ENCODE measurements around the gene RANBP3L.

Gene RANBP3L

GRCh38 chr5:36217988-36218387 is 83.7 kb downstream of the RANBP3L start:
- Histone ChIP-seq H3K4me1 (ENCODE audit: low read length) (no peaks in the 10 kb centered on the region), H3K27ac (ENCODE audit: low read length) (no peak overlapping the region), H3K9ac (ENCODE audit: low read length) (no peak overlapping the region), H3K79me2 (ENCODE audit: low read length) (no peaks in the 10 kb centered on the region), H3F3A (ENCODE audit: insufficient read depth, low read length) (no peaks in the 10 kb centered on the region), H3K9me3 (replicated peaks; ENCODE audit: insufficient read depth, low read length) (no peaks in the 10 kb centered on the region), H3K36me3 (replicated peaks; ENCODE audit: insufficient read depth, low read length) (no peaks in the 10 kb centered on the region), H3K27me3 (replicated peaks; ENCODE audit: insufficient read depth, low read length) (no peaks in the 10 kb centered on the region), H3K4me2 (ENCODE audit: low read depth, low read length) (no peak overlapping the region), H4K20me1 (ENCODE audit: insufficient read depth, low read length) (no peaks in the 10 kb centered on the region), H2AFZ (ENCODE audit: low read length) (no peak overlapping the region), H3K9me2 (replicated peaks; ENCODE audit: insufficient read depth, low read length) (no peaks in the 10 kb centered on the region), H3K4me3 (ENCODE audit: low read length) (no peak overlapping the region)
- DNase-seq: no peak
- TF ChIP-seq, protein P1, sequence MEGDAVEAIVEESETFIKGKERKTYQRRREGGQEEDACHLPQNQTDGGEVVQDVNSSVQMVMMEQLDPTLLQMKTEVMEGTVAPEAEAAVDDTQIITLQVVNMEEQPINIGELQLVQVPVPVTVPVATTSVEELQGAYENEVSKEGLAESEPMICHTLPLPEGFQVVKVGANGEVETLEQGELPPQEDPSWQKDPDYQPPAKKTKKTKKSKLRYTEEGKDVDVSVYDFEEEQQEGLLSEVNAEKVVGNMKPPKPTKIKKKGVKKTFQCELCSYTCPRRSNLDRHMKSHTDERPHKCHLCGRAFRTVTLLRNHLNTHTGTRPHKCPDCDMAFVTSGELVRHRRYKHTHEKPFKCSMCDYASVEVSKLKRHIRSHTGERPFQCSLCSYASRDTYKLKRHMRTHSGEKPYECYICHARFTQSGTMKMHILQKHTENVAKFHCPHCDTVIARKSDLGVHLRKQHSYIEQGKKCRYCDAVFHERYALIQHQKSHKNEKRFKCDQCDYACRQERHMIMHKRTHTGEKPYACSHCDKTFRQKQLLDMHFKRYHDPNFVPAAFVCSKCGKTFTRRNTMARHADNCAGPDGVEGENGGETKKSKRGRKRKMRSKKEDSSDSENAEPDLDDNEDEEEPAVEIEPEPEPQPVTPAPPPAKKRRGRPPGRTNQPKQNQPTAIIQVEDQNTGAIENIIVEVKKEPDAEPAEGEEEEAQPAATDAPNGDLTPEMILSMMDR (IDR thresholded peaks at IDR 0.05; ENCODE audit: low read length): no peak
- TF ChIP-seq EZH2phosphoT487 (IDR thresholded peaks at IDR 0.05; ENCODE audit: low read length) (no peak), EZH2 (optimal IDR thresholded peaks at IDR 0.05; ENCODE audit: low read depth, low read length) (no peak)

DNA sequence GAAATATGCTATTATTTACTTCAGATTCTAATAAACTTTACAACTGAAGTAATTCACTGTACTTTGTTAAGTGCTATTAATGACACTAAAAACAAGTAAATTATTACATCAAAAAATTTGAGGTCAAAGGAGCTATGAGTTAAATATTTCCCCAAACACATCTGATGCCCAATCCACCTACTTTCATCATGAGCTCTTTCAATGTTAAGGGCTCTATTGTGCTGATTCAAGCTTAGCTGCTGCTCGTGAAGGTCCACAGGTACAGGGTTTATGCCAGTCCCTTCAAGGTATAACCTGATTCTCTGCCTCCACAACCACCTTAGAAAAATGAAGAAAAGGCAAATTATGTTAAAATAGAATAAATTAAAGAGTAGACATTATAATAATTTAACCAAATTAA is 84.1 kb downstream of the RANBP3L start:
- H3K4me2 ChIP-seq (ENCODE audit: low read depth, low read length): no peak overlapping the region
- no peak overlapping the region for H3K9ac ChIP-seq (ENCODE audit: low read length)
- H3F3A ChIP-seq (ENCODE audit: insufficient read depth, low read length): no peaks in the 10 kb centered on the region
- no peak overlapping the region for H3K4me3 ChIP-seq (ENCODE audit: low read length)
- H3K27ac ChIP-seq (ENCODE audit: low read length): no peak overlapping the region
- no peaks in the 10 kb centered on the region for H3K36me3 ChIP-seq (replicated peaks; ENCODE audit: insufficient read depth, low read length)
- TF ChIP-seq EZH2phosphoT487 (IDR thresholded peaks at IDR 0.05; ENCODE audit: low read length) (no peak), EZH2 (optimal IDR thresholded peaks at IDR 0.05; ENCODE audit: low read depth, low read length) (no peak)
- TF ChIP-seq, protein P1 (IDR thresholded peaks at IDR 0.05; ENCODE audit: low read length): no peak
- H3K27me3 ChIP-seq (replicated peaks; ENCODE audit: insufficient read depth, low read length): no peaks in the 10 kb centered on the region
- DNase-seq: no peak
- H3K9me2 ChIP-seq (replicated peaks; ENCODE audit: insufficient read depth, low read length): no peaks in the 10 kb centered on the region
- no peaks in the 10 kb centered on the region for H3K4me1 ChIP-seq (ENCODE audit: low read length)
- no peaks in the 10 kb centered on the region for H4K20me1 ChIP-seq (ENCODE audit: insufficient read depth, low read length)
- H3K9me3 ChIP-seq (replicated peaks; ENCODE audit: insufficient read depth, low read length): no peaks in the 10 kb centered on the region
- H2AFZ ChIP-seq (ENCODE audit: low read length): no peak overlapping the region
- no peaks in the 10 kb centered on the region for H3K79me2 ChIP-seq (ENCODE audit: low read length)

GRCh38 chr5:36215910-36216309 is 85.8 kb downstream of the RANBP3L start:
- no peaks in the 10 kb centered on the region for H4K20me1 ChIP-seq (ENCODE audit: insufficient read depth, low read length)
- H3K9me2 ChIP-seq (replicated peaks; ENCODE audit: insufficient read depth, low read length): no peaks in the 10 kb centered on the region
- no peak for TF ChIP-seq EZH2 (optimal IDR thresholded peaks at IDR 0.05; ENCODE audit: low read depth, low read length)
- TF ChIP-seq, protein P1 (IDR thresholded peaks at IDR 0.05; ENCODE audit: low read length): no peak
- no peak for TF ChIP-seq EZH2phosphoT487 (IDR thresholded peaks at IDR 0.05; ENCODE audit: low read length)
- no peaks in the 10 kb centered on the region for H3K27me3 ChIP-seq (replicated peaks; ENCODE audit: insufficient read depth, low read length)
- no peaks in the 10 kb centered on the region for H3F3A ChIP-seq (ENCODE audit: insufficient read depth, low read length)
- no peaks in the 10 kb centered on the region for H3K36me3 ChIP-seq (replicated peaks; ENCODE audit: insufficient read depth, low read length)
- no peak for DNase-seq
- no peak overlapping the region for H2AFZ ChIP-seq (ENCODE audit: low read length)
- H3K4me1 ChIP-seq (ENCODE audit: low read length): no peaks in the 10 kb centered on the region
- H3K4me2 ChIP-seq (ENCODE audit: low read depth, low read length): no peak overlapping the region
- no peak overlapping the region for H3K4me3 ChIP-seq (ENCODE audit: low read length)
- no peaks in the 10 kb centered on the region for H3K9me3 ChIP-seq (replicated peaks; ENCODE audit: insufficient read depth, low read length)
- H3K79me2 ChIP-seq (ENCODE audit: low read length): no peaks in the 10 kb centered on the region
- no peak overlapping the region for H3K9ac ChIP-seq (ENCODE audit: low read length)
- H3K27ac ChIP-seq (ENCODE audit: low read length): no peak overlapping the region
